Lower lobe of right lung (tissue), 2 donors: Measurements from ENCODE around the gene CFD. TPM values are rescaled to one million over a fixed set of nuclear protein-coding genes. Genes with fewer than 3 reads are reported as not detected.

Source experiments
- ATAC-seq, 2 donors: fragments of 200-7000 bp; cut with Tn5 transposase; one replicate each; pipeline ENCODE4 v1.9.1; 2020 to 2022; ENCODE audit warnings: mild to moderate bottlenecking in 2 of 2, moderate library complexity in 2 of 2
- DNase-seq: peaks from one replicate; pipeline ENCODE4 v3.0.0-alpha.2; 2020
- H3K27ac ChIP-seq: fragments of 200-600 bp; one replicate; pipeline ENCODE4 v1.8.0; 2022
- H3K27me3 ChIP-seq: fragments of 200-600 bp; one replicate; pipeline ENCODE4 v1.8.0; 2022; ENCODE audit warnings: low read depth
- H3K36me3 ChIP-seq: fragments of 200-600 bp; one replicate; pipeline ENCODE4 v1.8.0; 2022; ENCODE audit warnings: mild to moderate bottlenecking
- H3K4me1 ChIP-seq: fragments of 200-600 bp; one replicate; pipeline ENCODE4 v1.8.0; 2022
- H3K4me3 ChIP-seq: fragments of 200-600 bp; one replicate; pipeline ENCODE4 v1.8.0; 2022; ENCODE audit warnings: mild to moderate bottlenecking
- H3K9me3 ChIP-seq: fragments of 200-600 bp; one replicate; pipeline ENCODE4 v1.8.0; 2022
- intact Hi-C: fragments of 100-400 bp; cut with DNase I; formaldehyde crosslinking; loops from one replicate; pipeline ENCODE4 v1.11.0; 2022
- total RNA-seq: library from RNA; stranded (reverse); fragmentation: NEBNext Ultra II Directional; extraction: Animal tissue kit (Norgen Biotek cat#: 25700); gene quantifications from one replicate; pipeline ENCODE4 v1.2.1, GENCODE V29; 2021
- TF ChIP-seq, protein P1 (sequence below): fragments of 200-600 bp; IDR thresholded peaks from one replicate; pipeline ENCODE4 v1.8.0; 2022; ENCODE audit warnings: antibody characterized with exemption, mild to moderate bottlenecking
- donor health status: DM: no; HTN: yes; CAD: no; lungs with severe emphysema.

Gene CFD
- total RNA-seq, 1 donor from 2014 or later = 282 TPM

DNA sequence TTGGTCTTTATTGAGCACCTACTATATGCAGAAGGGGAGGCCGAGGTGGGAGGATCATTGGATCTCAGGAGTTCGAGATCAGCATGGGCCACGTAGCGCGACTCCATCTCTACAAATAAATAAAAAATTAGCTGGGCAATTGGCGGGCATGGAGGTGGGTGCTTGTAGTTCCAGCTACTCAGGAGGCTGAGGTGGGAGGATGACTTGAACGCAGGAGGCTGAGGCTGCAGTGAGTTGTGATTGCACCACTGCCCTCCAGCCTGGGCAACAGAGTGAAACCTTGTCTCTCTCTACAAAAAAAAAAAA, 3.8 kb downstream of the CFD start:
- Histone ChIP-seq H3K4me1 (peaks cover 22% of the 10 kb centered on the region), H3K36me3 (peaks cover 10% of the 10 kb centered on the region), H3K27me3 (peaks cover 9% of the 10 kb centered on the region), H3K27ac (peak overlapping the region; percentile 68), H3K4me3 (peak overlapping the region; percentile 34), H3K9me3 (no peaks in the 10 kb centered on the region)
- intact Hi-C loops = no loop called here
- ATAC-seq (no peak), DNase-seq (no peak)
- TF ChIP-seq, protein P1, sequence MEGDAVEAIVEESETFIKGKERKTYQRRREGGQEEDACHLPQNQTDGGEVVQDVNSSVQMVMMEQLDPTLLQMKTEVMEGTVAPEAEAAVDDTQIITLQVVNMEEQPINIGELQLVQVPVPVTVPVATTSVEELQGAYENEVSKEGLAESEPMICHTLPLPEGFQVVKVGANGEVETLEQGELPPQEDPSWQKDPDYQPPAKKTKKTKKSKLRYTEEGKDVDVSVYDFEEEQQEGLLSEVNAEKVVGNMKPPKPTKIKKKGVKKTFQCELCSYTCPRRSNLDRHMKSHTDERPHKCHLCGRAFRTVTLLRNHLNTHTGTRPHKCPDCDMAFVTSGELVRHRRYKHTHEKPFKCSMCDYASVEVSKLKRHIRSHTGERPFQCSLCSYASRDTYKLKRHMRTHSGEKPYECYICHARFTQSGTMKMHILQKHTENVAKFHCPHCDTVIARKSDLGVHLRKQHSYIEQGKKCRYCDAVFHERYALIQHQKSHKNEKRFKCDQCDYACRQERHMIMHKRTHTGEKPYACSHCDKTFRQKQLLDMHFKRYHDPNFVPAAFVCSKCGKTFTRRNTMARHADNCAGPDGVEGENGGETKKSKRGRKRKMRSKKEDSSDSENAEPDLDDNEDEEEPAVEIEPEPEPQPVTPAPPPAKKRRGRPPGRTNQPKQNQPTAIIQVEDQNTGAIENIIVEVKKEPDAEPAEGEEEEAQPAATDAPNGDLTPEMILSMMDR = no peak

DNA sequence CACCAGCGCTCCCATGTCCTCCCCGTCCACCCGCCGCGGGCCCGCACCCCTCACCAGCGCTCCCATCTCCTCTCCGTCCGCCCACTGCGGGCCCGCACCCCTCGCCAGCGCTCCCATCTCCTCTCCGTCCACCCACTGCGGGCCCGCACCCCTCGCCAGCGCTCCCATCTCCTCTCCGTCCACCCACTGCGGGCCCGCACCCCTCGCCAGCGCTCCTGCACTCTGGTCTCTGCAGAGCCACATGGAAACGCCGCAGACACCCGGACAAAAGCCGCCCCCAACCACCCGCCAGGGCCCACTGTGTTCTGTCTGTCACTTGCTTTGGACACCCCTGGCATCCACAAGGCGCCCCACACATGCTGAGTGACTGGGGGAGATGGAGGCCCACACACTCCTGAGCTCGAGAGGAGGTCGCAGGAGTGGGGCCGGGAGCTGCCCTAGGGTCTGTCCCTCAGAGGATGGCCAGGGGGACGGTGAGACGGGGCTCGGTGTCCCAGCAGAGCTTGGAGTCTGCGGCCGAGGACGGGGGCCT, 7.4 kb downstream of the CFD start:
- intact Hi-C loops = no loop called here
- Histone ChIP-seq H3K9me3 (no peaks in the 10 kb centered on the region), H3K36me3 (peaks cover 20% of the 10 kb centered on the region), H3K4me1 (peaks cover 28% of the 10 kb centered on the region), H3K27ac (no peak overlapping the region), H3K27me3 (no peaks in the 10 kb centered on the region), H3K4me3 (no peak overlapping the region)
- ATAC-seq (no peak), DNase-seq (no peak)
- TF ChIP-seq, protein P1 = no peak

DNA sequence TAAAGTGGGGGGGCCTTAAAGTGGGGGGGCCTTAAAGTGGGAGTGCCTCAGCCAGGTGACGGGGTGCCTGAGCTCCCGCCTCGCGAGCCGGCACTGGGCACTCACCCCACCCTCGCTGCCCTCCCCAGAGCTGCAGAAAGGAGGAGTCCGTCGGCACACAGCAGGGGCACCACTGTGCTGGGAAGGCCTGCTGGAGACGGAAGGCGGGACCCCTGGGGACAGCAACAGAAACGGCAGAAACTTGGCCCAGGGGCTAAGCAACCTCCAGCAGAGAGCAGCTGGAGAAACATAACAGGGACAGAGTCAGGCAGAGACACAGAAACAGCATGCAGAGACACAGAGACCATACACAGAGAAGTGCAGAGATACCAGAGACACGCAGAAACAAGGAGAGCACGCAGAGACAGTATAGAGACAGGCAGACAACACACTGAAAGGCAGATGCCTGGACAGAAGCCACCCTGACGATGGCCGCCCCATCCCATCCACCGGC, 7.9 kb downstream of the CFD start:
- DNase-seq (no peak), ATAC-seq (no peak)
- Histone ChIP-seq H3K4me3 (no peak overlapping the region), H3K9me3 (no peaks in the 10 kb centered on the region), H3K27me3 (no peaks in the 10 kb centered on the region), H3K4me1 (peaks cover 33% of the 10 kb centered on the region), H3K27ac (no peak overlapping the region), H3K36me3 (peaks cover 20% of the 10 kb centered on the region)
- intact Hi-C loops = no loop called here
- TF ChIP-seq, protein P1 = no peak

DNA sequence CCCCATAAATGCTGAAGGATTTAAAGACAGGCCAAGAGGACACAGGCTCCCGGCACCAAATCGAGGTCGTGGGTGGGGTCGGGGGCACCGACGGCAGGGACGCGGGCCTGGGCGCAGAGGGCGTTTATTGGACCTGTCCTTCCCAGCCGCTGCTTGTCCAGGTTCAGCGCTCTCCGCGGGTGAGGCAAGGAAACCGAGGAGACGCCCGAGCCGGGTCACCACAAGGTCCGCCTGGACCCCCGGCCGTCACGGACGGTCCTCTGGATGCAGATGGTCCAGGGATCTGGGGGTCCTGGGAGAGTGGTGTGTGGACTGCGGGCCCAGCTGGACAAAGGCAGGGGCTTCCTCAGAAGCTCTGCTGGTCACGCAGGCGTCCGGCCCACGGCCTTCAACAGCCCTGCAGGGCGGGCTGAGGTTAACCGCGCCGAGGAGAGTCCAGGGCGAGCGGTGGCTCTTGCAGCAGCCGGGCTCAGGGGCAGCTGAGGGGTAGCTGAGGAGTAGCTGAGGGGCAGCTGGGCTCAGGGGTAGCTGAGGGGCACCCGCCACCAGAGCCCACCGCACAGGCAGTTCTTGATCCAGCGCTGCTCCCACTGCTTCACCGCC, 8.5 kb downstream of the CFD start:
- intact Hi-C loops = no loop called here
- H3K36me3 ChIP-seq = peaks cover 20% of the 10 kb centered on the region
- no peaks in the 10 kb centered on the region for H3K9me3 ChIP-seq
- ATAC-seq (no peak), DNase-seq (no peak)
- no peak overlapping the region for H3K4me3 ChIP-seq
- no peaks in the 10 kb centered on the region for H3K27me3 ChIP-seq
- peaks cover 35% of the 10 kb centered on the region for H3K4me1 ChIP-seq
- no peak overlapping the region for H3K27ac ChIP-seq
- TF ChIP-seq, protein P1 = no peak

DNA sequence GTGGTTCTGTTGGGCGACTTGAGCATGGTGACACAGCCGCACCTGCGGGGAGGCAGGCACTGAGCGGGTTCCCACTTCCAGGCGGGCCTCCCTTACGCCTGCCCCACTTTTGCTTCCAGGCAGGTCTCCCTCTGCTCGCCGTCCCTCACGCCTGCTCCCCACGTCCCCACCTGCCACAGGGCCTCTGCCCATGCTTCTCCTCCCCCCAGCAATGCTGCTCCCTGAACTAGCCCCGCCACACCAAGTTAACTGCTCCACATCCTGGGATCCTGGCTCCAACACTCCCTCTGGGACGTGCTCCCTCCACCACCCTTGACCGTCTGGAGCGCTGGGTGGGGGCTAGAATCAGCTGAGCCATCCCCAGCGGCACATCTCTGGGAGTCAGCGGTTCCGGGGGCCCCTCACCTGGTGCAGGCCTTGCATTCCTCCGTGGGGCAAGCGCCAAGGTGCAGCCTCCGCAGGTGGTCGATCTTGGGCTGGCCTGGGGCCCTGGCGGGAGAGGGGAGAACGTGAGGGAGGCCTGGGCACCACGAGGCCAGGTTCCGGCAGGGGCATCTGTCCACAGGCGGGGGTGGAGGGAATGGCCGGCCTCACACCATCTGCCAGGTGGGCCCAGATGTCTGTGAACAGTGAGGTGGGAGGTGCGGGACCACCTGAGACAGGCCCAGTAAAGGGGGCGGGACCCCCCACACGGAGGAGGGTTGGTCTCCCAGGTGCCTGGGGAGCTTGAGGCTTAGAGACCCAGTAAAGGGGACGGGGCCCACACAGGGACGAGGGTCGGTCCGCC, 9.2 kb downstream of the CFD start:
- peak overlapping the region; percentile 62 for H3K27ac ChIP-seq
- ATAC-seq = no peak
- H3K9me3 ChIP-seq = no peaks in the 10 kb centered on the region
- peaks cover 20% of the 10 kb centered on the region for H3K36me3 ChIP-seq
- H3K27me3 ChIP-seq = no peaks in the 10 kb centered on the region
- intact Hi-C loops = no loop called here
- no peak for DNase-seq
- TF ChIP-seq, protein P1 = no peak
- peaks cover 31% of the 10 kb centered on the region for H3K4me1 ChIP-seq
- no peak overlapping the region for H3K4me3 ChIP-seq
